ENCODE data around the gene CAPZB.

CAPZB gene

GRCh38 chr1:19328486-19328885 is 156.9 kb downstream of the CAPZB start:
- DNase-seq (ENCODE audit: low spot score): no peak

- DNase-seq (ENCODE audit: low spot score): no peak
Observed at GRCh38 chr1:19327736-19328135, 157.6 kb downstream of the CAPZB start.

- DNase-seq (ENCODE audit: low spot score): no peak
Observed at GRCh38 chr1:19327301-19327700, 158.0 kb downstream of the CAPZB start.

DNA sequence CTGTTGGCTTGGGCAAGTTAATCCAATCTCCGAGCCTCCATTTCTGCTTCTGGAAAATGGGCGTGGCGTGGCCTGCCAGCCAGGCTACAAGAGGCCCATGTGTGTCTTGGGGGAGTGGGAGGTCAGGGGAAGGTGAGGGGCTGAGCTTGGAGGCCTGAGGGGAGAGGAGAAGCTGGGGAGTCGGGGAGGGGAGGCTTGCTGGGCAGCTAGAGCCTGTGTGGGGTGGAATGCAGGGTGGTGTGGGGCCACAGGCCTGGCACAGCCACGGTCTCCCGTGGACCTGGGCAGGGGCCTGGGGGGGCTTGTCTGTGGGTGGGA is 158.6 kb downstream of the CAPZB start:
- DNase-seq (ENCODE audit: low spot score): no peak

DNA sequence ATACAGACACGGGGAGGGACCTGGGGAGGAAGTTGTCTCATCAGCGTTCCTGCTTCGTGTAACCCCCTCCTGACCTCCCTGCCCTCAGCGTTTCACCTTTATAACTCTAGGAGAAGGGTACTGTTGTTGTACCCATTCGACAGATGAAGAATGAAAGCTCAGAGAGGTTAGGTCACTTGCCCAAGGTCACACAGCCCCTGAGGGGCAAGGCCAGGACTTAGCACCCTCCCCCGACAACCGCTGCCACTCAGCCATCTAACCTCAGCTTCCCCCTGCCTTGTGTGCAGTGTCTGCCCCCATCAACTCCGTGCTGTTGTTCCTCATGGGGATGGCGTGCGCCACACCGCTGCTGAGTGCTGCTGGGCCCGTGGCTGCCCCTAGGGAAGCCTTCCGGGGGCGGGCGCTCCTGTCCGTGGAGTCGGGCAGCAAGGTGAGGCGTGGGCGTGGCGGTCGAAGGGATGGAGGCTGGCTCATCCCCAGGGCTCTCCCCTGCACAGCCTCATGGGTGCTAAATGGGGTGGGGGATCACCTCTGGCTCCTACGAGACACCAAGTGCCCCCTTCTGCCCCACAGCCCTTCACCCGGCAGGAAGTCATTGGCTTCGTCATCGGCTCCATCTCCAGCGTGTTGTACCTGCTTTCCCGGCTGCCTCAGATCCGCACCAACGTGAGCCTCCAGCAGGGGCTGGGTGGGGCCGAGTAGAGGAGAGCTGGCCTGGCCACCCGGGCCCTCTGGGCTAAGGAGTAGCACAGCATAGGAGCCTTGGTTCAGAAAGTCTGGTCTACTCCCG is 159.2 kb downstream of the CAPZB start:
- no peak for DNase-seq (ENCODE audit: low spot score)

DNA sequence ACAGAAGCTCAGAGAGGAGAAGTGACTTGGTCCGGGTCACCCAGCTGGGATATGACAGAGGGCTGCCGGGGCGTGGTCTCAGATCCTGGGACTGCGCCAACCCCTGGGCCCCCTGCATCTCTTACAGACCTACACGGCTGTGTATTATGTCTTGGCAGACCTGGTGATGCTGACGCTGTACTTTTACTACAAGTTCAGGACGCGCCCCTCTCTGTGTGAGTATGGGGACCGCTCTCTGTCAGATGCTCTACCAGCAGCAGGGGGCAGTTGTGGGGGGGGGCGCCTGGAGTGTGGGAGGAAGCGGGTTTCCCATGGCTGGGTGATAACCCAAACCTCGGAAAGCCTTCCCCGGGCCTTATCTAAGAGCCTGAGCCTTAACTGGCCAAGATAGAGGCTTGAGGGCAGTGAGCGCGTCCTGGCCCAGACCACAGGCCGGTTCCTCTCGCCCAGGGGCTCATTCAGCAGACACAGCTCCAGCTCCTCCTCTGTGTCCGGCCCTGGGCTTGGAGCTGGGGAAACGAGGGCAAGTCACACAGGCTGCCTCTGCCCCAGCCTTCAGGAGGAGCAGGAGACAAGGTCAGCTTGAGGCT is 159.9 kb downstream of the CAPZB start:
- no peak for DNase-seq (ENCODE audit: low spot score)

DNA sequence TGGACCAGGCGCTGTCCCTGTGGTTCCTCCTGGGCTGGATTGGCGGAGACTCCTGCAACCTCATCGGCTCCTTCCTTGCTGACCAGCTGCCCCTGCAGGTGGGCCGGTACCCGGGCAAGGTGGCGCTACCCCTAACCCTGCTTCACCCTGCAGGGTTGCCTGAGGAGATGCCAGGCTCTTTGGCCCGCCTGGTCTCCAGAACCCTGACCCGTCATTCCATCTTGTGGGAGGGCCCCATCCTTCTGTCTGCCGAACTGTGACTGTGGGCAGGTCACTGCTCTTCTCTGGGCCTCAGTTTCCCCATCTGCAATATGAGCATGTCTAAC is 160.7 kb downstream of the CAPZB start:
- DNase-seq (ENCODE audit: low spot score): no peak

- no peak for DNase-seq (ENCODE audit: low spot score)
Observed at GRCh38 chr1:19323987-19324664, 161.2 kb downstream of the CAPZB start.

DNA sequence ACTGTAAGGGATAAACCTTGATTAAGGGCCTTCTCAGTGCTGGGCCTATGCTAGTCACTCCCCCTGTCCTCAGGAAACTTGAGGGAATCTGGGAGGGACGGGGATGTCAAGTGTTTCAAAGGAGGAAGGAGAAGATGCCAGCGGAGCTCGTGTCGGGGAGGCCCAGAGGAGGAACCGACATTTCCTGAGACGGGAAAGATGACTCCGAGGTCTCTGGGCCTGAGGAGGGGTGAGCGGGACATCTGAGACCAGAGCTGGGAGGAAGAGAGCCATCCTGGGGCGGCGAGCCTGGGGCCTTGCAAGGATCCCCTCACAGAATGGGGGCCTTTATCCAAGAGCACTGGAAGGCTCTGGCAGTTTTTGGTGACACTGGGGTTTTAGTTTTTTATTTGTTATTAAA is 162.9 kb downstream of the CAPZB start:
- DNase-seq (ENCODE audit: low spot score): no peak

GRCh38 chr1:19321071-19321470 is 164.3 kb downstream of the CAPZB start:
- DNase-seq (ENCODE audit: low spot score): no peak

DNA sequence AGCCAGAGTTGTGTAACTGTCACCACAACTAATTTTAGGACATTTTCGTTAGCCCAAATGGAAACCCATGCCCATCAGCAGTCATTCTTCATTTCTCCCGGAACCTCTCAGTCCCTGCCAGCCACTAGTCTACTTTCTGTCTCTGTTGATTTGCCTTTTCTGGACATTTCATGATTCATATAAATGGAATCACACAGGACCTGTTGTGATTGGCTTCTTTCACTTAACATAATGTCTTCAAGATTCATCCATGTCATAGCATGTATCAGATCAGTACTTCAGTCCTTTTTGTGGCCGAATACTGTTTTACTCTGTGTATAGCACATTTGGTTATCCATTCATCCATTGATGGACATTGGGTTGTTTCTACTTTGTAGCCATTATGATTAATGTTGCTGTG is 166.1 kb downstream of the CAPZB start:
- DNase-seq (ENCODE audit: low spot score): no peak

DNA sequence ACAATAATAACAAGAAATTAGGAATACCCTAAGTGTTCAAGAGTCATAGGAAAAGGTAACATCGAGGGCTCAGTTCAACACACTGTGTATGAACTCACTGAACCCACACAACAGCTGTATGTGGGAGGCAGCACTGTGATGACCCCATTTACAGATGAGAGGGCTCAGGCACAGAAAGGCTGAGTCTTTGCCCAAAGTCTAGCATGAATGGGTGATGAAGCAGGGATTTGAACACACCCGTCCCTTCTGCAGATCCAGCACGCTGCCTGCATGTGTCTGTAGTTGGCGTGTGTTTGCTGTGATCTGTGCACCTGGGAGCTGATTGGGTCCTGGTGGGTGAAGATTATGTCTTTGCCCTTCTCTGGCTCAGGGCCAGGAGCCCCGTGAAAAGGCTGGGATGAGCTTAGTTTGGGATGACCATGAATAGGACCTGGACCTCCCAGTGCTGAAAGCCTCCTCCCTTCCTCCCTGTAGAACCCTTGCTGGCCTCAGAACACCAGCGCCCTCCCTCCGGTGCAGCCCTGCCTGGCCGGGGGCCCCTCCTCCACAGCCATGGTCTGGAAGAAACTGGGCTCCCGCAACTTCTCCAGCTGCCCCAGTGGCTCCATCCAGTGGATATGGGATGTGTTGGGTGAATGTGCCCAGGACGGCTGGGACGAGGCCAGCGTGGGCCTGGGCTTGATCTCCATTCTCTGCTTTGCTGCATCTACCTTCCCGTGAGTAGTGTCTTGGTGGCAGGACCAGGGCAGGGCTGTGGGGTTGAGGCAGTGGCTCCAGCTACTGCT is 168.0 kb downstream of the CAPZB start:
- DNase-seq (ENCODE audit: low spot score): no peak

- DNase-seq (ENCODE audit: low spot score): no peak
Observed at GRCh38 chr1:19315378-19316198, 169.8 kb downstream of the CAPZB start.

GRCh38 chr1:19313961-19314882 is 171.1 kb downstream of the CAPZB start:
- DNase-seq (ENCODE audit: low spot score): no peak

DNA sequence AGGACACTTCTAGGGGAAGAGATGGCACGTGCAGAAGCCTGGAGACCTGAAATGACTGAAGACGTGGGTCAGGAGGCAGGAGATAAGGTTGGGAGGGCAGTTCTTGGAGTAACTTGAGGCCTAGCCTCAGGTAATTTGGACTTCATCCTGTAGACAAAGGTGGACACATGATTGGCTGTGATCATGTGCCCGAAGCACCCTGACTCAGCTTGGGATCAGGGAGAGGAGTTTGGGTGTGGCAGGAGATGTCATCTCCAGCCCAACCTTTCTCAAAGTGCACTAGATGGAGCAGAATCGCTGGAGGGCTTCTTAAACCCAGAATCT is 171.7 kb downstream of the CAPZB start:
- DNase-seq (ENCODE audit: low spot score): no peak

GRCh38 chr1:19312782-19313635 is 172.3 kb downstream of the CAPZB start:
- DNase-seq (ENCODE audit: low spot score): no peak

DNA sequence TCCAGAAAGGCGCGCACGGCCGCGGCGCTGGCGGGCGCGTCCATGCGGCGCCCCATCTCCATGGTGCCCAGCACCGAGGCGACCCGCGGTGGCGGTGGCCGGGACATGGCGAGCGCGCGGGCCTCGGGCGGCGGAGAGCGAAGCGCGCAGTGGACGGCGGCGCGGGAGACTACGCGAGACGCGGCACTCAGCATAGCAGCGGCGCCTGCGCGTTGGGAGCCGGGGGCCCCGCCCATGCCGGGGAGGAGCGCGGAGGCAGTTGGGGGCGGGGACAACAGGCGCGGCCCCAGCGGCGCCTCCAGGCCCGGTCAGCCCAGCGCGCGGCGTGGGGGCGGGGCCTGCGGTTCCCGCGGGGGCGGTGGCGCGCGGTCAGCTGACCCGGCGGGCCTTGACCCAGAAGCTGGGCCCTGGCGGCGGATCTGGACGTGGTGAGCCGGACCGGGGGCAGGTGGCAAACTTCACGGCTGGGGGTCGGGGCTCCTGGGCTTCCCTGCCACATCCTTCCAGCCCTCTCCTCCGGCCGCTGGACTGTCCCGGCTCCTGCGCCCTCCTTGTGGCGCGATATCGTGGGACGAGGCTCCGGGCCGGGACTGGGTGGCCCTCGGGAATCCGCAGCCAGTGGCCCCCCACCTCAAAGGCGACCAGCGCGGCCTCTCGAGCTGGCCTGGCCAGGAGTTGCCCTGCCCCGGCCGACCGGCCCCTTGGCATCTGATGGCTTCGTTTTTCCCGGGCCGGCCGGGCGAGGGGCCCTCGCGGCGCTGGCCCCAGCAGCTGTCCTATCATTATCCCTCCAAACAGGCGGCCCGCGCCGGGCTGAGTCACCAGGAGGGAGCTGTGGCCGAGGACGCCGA is 173.2 kb downstream of the CAPZB start, which contains the start of the genes AKR7A2 and SLC66A1:
Gene AKR7A2 (minus strand): TSS at position 214 of the 851 bp plus-strand sequence. CDS start 20 bp downstream, at position 194.
Gene SLC66A1 (plus strand): TSS at position 396 of the 851 bp plus-strand sequence. CDS start 5,352 bp downstream, outside the sequence.
- peak; percentile 95 for DNase-seq (ENCODE audit: low spot score)

- no peak for DNase-seq (ENCODE audit: low spot score)
Observed at GRCh38 chr1:19311503-19311930, 173.8 kb downstream of the CAPZB start.

All from left forelimb (tissue), 1 donor.